Stimulated activated CD4-positive, alpha-beta T cell treated with anti-CD3 and anti-CD28 coated beads, Interleukin-1b, Interleukin-23, amount 100 ng/mL, for 24 hours (primary cell): ENCODE measurements around the gene ZNF429.
"Not testable (repeated sequence)": the region's sequence is repeated elsewhere in the genome, so short reads cannot be mapped to it uniquely, and the experiment has no call there.

Source experiments
- DNase-seq, 4 experiments: peaks; one replicate each; pipeline ENCODE4 v3.0.0-alpha.2; 2020; ENCODE audit warnings: low read depth in 4 of 4, low spot score in 1 of 4

Gene ZNF429

GRCh38 chr19:21588065-21588601 is 82.7 kb downstream of the ZNF429 start:
- no peak for DNase-seq

GRCh38 chr19:21590867-21591266 is 85.5 kb downstream of the ZNF429 start:
- DNase-seq = no peak

- no peak for DNase-seq
Measured at GRCh38 chr19:21593008-21593481, 87.6 kb downstream of the ZNF429 start.

- DNase-seq = no peak
Measured at GRCh38 chr19:21593502-21593901, 88.1 kb downstream of the ZNF429 start.

GRCh38 chr19:21593934-21594820 is 88.8 kb downstream of the ZNF429 start:
- no peak for DNase-seq

- DNase-seq = no peak
Measured at GRCh38 chr19:21595185-21595584, 89.8 kb downstream of the ZNF429 start.

GRCh38 chr19:21602082-21602658 is 96.8 kb downstream of the ZNF429 start:
- no peak for DNase-seq

- not testable (repeated sequence) for DNase-seq
Measured at GRCh38 chr19:21602659-21603430, 97.4 kb downstream of the ZNF429 start.

- DNase-seq = no peak
Measured at GRCh38 chr19:21603431-21604231, 98.2 kb downstream of the ZNF429 start.

GRCh38 chr19:21604351-21604926 is 99.0 kb downstream of the ZNF429 start:
- DNase-seq = no peak
